ENCODE measurements around the gene ABHD16B. TPM values are rescaled to one million over a fixed set of nuclear protein-coding genes. Genes with fewer than 3 reads are reported as not detected.
A peak's percentile ranks its signal among the peaks of the same experiment; 100 is the strongest.

The ABHD16B gene
- total RNA-seq, 1 donor, result not detected

DNA sequence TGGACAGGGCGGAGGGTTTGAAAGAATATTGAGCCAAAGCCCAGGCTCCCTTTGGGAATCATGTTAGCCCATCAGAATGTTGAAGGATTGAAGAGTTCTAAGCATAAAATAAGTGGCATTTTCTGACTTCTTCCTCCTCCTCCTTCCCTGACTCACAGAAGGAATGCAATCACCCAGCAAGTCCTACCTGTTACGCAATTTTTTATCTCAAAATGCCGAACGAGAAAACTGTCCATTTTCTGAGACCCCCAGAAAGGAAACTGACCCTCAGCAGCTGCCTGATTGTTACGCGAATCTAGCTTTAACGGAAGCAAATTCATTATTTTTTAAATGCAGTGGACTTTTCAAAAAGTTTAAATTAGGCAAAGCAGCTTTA lies 28.9 kb downstream of the ABHD16B start:
- Histone ChIP-seq H3K4me1 (ENCODE audit: insufficient read depth, low read length) (peaks cover 11% of the 10 kb centered on the region), H3K27me3 (ENCODE audit: insufficient read depth, low read length) (no peaks in the 10 kb centered on the region), H3K4me3 (ENCODE audit: insufficient read depth, low read length) (no peak overlapping the region), H3K4me2 (ENCODE audit: insufficient read depth, low read length) (no peak overlapping the region), H3K9me3 (ENCODE audit: low read depth, low read length) (no peaks in the 10 kb centered on the region), H2AFZ (ENCODE audit: low read length) (no peak overlapping the region), H3K79me2 (ENCODE audit: insufficient read depth, low read length) (peaks cover 36% of the 10 kb centered on the region), H4K20me1 (ENCODE audit: insufficient read depth, low read length) (peaks cover 43% of the 10 kb centered on the region), H3K27ac (ENCODE audit: low read depth, low read length) (no peak overlapping the region), H3K36me3 (ENCODE audit: insufficient read depth, low read length) (peaks cover 65% of the 10 kb centered on the region)
- DNase-seq (ENCODE audit: insufficient read length, low spot score, missing footprints), result peak; percentile 90
- TF ChIP-seq, protein P1, sequence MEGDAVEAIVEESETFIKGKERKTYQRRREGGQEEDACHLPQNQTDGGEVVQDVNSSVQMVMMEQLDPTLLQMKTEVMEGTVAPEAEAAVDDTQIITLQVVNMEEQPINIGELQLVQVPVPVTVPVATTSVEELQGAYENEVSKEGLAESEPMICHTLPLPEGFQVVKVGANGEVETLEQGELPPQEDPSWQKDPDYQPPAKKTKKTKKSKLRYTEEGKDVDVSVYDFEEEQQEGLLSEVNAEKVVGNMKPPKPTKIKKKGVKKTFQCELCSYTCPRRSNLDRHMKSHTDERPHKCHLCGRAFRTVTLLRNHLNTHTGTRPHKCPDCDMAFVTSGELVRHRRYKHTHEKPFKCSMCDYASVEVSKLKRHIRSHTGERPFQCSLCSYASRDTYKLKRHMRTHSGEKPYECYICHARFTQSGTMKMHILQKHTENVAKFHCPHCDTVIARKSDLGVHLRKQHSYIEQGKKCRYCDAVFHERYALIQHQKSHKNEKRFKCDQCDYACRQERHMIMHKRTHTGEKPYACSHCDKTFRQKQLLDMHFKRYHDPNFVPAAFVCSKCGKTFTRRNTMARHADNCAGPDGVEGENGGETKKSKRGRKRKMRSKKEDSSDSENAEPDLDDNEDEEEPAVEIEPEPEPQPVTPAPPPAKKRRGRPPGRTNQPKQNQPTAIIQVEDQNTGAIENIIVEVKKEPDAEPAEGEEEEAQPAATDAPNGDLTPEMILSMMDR (IDR thresholded peaks at IDR 0.05; ENCODE audit: extremely low read depth, low read depth, low read length), result no peak

DNA sequence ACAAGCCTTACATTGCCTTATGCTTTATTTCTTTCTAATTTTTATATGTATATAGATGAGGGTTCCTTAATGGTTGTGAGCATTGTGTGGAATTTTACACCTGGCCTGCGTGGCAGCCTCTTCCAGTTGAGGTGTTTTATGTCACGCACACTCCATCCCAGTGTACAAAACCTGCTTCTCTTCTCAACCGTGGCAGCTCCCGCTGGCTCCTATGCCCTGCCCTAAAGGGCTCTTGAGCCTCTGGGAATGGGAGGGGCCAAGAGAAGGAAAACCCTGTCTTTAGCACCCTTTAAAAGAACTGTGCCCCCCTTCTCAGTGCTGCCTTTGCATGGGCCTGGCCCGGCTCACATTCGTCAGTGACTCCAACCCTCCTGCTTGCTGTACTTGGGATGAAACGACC lies 29.3 kb downstream of the ABHD16B start:
- Histone ChIP-seq H3K27me3 (ENCODE audit: insufficient read depth, low read length) (no peaks in the 10 kb centered on the region), H3K27ac (ENCODE audit: low read depth, low read length) (no peak overlapping the region), H4K20me1 (ENCODE audit: insufficient read depth, low read length) (peaks cover 39% of the 10 kb centered on the region), H3K4me2 (ENCODE audit: insufficient read depth, low read length) (no peak overlapping the region), H2AFZ (ENCODE audit: low read length) (no peak overlapping the region), H3K4me1 (ENCODE audit: insufficient read depth, low read length) (peaks cover 11% of the 10 kb centered on the region), H3K9me3 (ENCODE audit: low read depth, low read length) (no peaks in the 10 kb centered on the region), H3K4me3 (ENCODE audit: insufficient read depth, low read length) (no peak overlapping the region), H3K36me3 (ENCODE audit: insufficient read depth, low read length) (peaks cover 61% of the 10 kb centered on the region), H3K79me2 (ENCODE audit: insufficient read depth, low read length) (peaks cover 34% of the 10 kb centered on the region)
- TF ChIP-seq, protein P1 (IDR thresholded peaks at IDR 0.05; ENCODE audit: extremely low read depth, low read depth, low read length), result no peak
- peak; percentile 67 for DNase-seq (ENCODE audit: insufficient read length, low spot score, missing footprints)

DNA sequence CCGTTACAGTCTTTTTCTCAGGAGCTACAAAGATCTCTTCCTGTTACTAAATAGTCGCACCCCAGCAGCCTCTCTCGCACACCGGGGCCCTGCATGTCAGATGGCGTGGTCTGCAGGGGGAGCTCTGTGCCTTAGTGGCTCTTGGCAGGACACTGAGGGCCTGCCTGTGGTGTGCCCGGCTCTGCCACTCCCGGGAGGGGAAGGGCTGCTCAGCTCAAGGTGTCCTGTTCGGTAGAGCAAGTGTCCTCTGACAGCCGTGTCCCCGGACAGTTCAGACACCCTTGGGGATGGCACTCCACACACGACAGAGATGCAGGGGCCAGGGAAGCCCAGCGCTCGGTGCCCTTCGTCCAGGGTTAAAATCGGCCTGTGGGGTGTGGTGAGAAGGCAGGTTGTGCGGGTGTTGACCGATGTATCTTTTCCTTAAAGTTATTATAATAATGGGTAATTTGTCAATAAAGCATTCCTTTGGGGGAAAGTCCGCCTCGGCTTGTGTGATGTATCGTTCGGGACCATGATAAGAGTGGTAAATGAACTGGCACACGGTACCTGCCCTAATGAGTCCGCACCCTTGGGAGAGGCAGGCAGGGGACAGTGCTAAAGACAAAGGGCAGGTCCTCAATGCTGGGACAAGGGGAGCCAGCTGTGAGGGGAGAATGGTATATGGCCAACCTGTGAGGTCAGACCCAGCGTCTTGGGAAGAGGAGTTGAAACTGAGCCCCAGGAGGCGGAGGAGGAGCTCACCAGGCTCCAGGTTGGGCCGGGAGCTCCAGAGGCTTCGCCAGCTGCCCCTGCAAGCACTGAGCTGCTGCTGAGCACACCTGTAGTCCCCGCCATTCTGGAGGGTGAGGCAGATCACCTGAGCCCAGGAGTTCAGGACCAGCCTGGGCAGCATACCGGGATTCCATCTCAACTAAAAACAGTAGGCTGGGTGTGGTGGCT lies 30.0 kb downstream of the ABHD16B start:
- Histone ChIP-seq H2AFZ (ENCODE audit: low read length) (no peak overlapping the region), H3K9me3 (ENCODE audit: low read depth, low read length) (no peaks in the 10 kb centered on the region), H3K79me2 (ENCODE audit: insufficient read depth, low read length) (peaks cover 36% of the 10 kb centered on the region), H4K20me1 (ENCODE audit: insufficient read depth, low read length) (peaks cover 39% of the 10 kb centered on the region), H3K27me3 (ENCODE audit: insufficient read depth, low read length) (no peaks in the 10 kb centered on the region), H3K27ac (ENCODE audit: low read depth, low read length) (no peak overlapping the region), H3K4me1 (ENCODE audit: insufficient read depth, low read length) (peaks cover 15% of the 10 kb centered on the region), H3K4me2 (ENCODE audit: insufficient read depth, low read length) (no peak overlapping the region), H3K4me3 (ENCODE audit: insufficient read depth, low read length) (no peak overlapping the region), H3K36me3 (ENCODE audit: insufficient read depth, low read length) (peaks cover 55% of the 10 kb centered on the region)
- peak; percentile 38 for DNase-seq (ENCODE audit: insufficient read length, low spot score, missing footprints)
- TF ChIP-seq, protein P1 (IDR thresholded peaks at IDR 0.05; ENCODE audit: extremely low read depth, low read depth, low read length), result no peak

DNA sequence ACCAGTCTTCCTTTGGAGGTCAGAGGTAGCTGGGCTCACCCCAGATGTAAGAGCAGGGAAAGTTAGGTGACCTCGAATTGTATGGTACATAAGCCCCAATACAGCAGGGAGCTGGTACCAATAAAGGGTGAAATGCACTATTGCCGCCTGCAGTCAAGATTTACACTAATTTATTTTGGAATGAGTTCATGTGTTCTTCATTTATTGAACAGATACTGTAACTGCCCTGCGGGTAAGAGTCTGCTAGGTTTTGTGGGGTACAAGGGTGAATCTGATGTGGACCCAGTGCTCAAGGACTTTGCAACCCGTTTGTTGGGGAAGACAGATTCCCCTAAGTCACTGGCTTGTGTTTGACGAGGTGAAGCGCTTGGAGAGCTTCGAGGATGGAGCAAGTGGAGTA lies 31.1 kb downstream of the ABHD16B start:
- H3K9me3 ChIP-seq (ENCODE audit: low read depth, low read length), result no peaks in the 10 kb centered on the region
- H3K36me3 ChIP-seq (ENCODE audit: insufficient read depth, low read length), result peaks cover 49% of the 10 kb centered on the region
- peaks cover 39% of the 10 kb centered on the region for H3K79me2 ChIP-seq (ENCODE audit: insufficient read depth, low read length)
- H4K20me1 ChIP-seq (ENCODE audit: insufficient read depth, low read length), result peaks cover 45% of the 10 kb centered on the region
- H3K4me1 ChIP-seq (ENCODE audit: insufficient read depth, low read length), result peaks cover 21% of the 10 kb centered on the region
- no peaks in the 10 kb centered on the region for H3K27me3 ChIP-seq (ENCODE audit: insufficient read depth, low read length)
- no peak overlapping the region for H3K4me2 ChIP-seq (ENCODE audit: insufficient read depth, low read length)
- TF ChIP-seq, protein P1 (IDR thresholded peaks at IDR 0.05; ENCODE audit: extremely low read depth, low read depth, low read length), result no peak
- H3K4me3 ChIP-seq (ENCODE audit: insufficient read depth, low read length), result no peak overlapping the region
- H3K27ac ChIP-seq (ENCODE audit: low read depth, low read length), result no peak overlapping the region
- no peak overlapping the region for H2AFZ ChIP-seq (ENCODE audit: low read length)
- DNase-seq (ENCODE audit: insufficient read length, low spot score, missing footprints), result peak; percentile 62
